Activated T-helper 1 cell treated with Interleukin-2 at 50 U/mL for 16 hours (primary cell): Measurements from ENCODE around the gene GTF2IRD1.
"Not testable (repeated sequence)": the region's sequence is repeated elsewhere in the genome, so short reads cannot be mapped to it uniquely, and the experiment has no call there.

Experiments used
- DNase-seq: peaks from one replicate; pipeline ENCODE4 v3.0.0-alpha.2; 2020; ENCODE audit warnings: low read depth

GTF2IRD1 gene

GRCh38 chr7:74493295-74493694 is 39.6 kb downstream of the GTF2IRD1 start:
- DNase-seq: no peak

GRCh38 chr7:74494076-74494548 is 40.4 kb downstream of the GTF2IRD1 start:
- no peak for DNase-seq

- DNase-seq: no peak
These were observed 41.7 kb downstream of the GTF2IRD1 start for GRCh38 chr7:74495112-74496086.

GRCh38 chr7:74496272-74496671 is 42.6 kb downstream of the GTF2IRD1 start:
- no peak for DNase-seq

- DNase-seq: not testable (repeated sequence)
These were observed 43.1 kb downstream of the GTF2IRD1 start for GRCh38 chr7:74496773-74497172.

GRCh38 chr7:74498354-74498753 is 44.6 kb downstream of the GTF2IRD1 start:
- DNase-seq: no peak

- DNase-seq: no peak
These were observed 45.5 kb downstream of the GTF2IRD1 start for GRCh38 chr7:74498996-74499834.

- no peak for DNase-seq
These were observed 46.2 kb downstream of the GTF2IRD1 start for GRCh38 chr7:74499835-74500388.

- no peak for DNase-seq
These were observed 47.6 kb downstream of the GTF2IRD1 start for GRCh38 chr7:74501298-74501697.

- DNase-seq: no peak
These were observed 48.6 kb downstream of the GTF2IRD1 start for GRCh38 chr7:74502216-74502891.

GRCh38 chr7:74503061-74503460 is 49.4 kb downstream of the GTF2IRD1 start:
- DNase-seq: no peak

GRCh38 chr7:74503943-74504342 is 50.2 kb downstream of the GTF2IRD1 start:
- DNase-seq: no peak

- DNase-seq: no peak
These were observed 52.0 kb downstream of the GTF2IRD1 start for GRCh38 chr7:74505471-74506324.

GRCh38 chr7:74506325-74506724 is 52.6 kb downstream of the GTF2IRD1 start:
- DNase-seq: no peak

- no peak for DNase-seq
These were observed 54.0 kb downstream of the GTF2IRD1 start for GRCh38 chr7:74507538-74508319.

GRCh38 chr7:74509453-74509852 is 55.7 kb downstream of the GTF2IRD1 start:
- not testable (repeated sequence) for DNase-seq

- no peak for DNase-seq
These were observed 57.6 kb downstream of the GTF2IRD1 start for GRCh38 chr7:74511345-74511744.

- no peak for DNase-seq
These were observed 59.1 kb downstream of the GTF2IRD1 start for GRCh38 chr7:74512762-74513161.

- DNase-seq: no peak
These were observed 60.5 kb downstream of the GTF2IRD1 start for GRCh38 chr7:74514131-74514591.

GRCh38 chr7:74515276-74515675 is 61.6 kb downstream of the GTF2IRD1 start:
- DNase-seq: no peak
